HepG2 (cell line): ENCODE measurements around the gene GRB7. TPM values are rescaled to one million over a fixed set of nuclear protein-coding genes. Genes with fewer than 3 reads are reported as not detected.

Source experiments
- DDIT3 ChIP-seq: sonication (generic); formaldehyde crosslinking; IDR thresholded peaks from 2 replicates; pipeline ENCODE4 v1.4.0; 2020; ENCODE audit warnings: mild to moderate bottlenecking, missing genetic modification reagents
- IKZF1 ChIP-seq: fragments of 450-650 bp; IDR thresholded peaks from 2 replicates; pipeline ENCODE4 v1.7.1; 2016
- KLF11 ChIP-seq: IDR thresholded peaks from 2 replicates; pipeline ENCODE4 v1.6.1; 2016; ENCODE audit warnings: missing compliant biosample characterization
- MLXIP ChIP-seq: sonication (generic); formaldehyde crosslinking; IDR thresholded peaks from 2 replicates; pipeline ENCODE4 v1.9.0; 2021; ENCODE audit warnings: missing genetic modification reagents, borderline replicate concordance
- MTA1 ChIP-seq: sonication (generic); formaldehyde crosslinking; IDR thresholded peaks from 2 replicates; pipeline ENCODE4 v1.4.0; 2020; ENCODE audit warnings: missing genetic modification reagents, mild to moderate bottlenecking, borderline replicate concordance
- MTERF4 ChIP-seq: sonication (generic); formaldehyde crosslinking; IDR thresholded peaks from 2 replicates; pipeline ENCODE4 v1.8.0; 2023; ENCODE audit warnings: mild to moderate bottlenecking, missing genetic modification reagents
- MXI1 ChIP-seq: IDR thresholded peaks from 3 replicates; pipeline ENCODE4 v1.6.1; 2012; ENCODE audit warnings: low read depth, low read length, inconsistent platforms, borderline replicate concordance
- NFE2L2 ChIP-seq: fragments of 150-350 bp; IDR thresholded peaks from 2 replicates; pipeline ENCODE4 v1.6.1; 2014; ENCODE audit warnings: low read length
- RXRA ChIP-seq: sonication (generic); formaldehyde crosslinking; IDR thresholded peaks from 2 replicates; pipeline ENCODE4 v1.5.1; 2020; ENCODE audit warnings: missing genetic modification reagents
- SNAI1 ChIP-seq: sonication (generic); formaldehyde crosslinking; IDR thresholded peaks from 2 replicates; pipeline ENCODE4 v1.5.0; 2020; ENCODE audit warnings: mild to moderate bottlenecking, missing genetic modification reagents, borderline replicate concordance
- TEAD2 ChIP-seq: sonication (generic); formaldehyde crosslinking; IDR thresholded peaks from 2 replicates; pipeline ENCODE4 v1.9.0; 2021; ENCODE audit warnings: missing genetic modification reagents
- ZNF142 ChIP-seq: sonication (generic); formaldehyde crosslinking; IDR thresholded peaks from 2 replicates; pipeline ENCODE4 v1.4.0; 2020; ENCODE audit warnings: missing genetic modification reagents
- ZNF282 ChIP-seq: fragments of 450-650 bp; IDR thresholded peaks from 2 replicates; pipeline ENCODE4 v1.6.1; 2018; ENCODE audit not compliant: partially characterized antibody
- ZNF460 ChIP-seq: sonication (generic); formaldehyde crosslinking; IDR thresholded peaks from 2 replicates; pipeline ENCODE4 v1.5.1; 2020; ENCODE audit warnings: missing genetic modification reagents, mild to moderate bottlenecking, borderline replicate concordance
- ZNF563 ChIP-seq: sonication (generic); formaldehyde crosslinking; IDR thresholded peaks from 2 replicates; pipeline ENCODE4 v1.8.0; 2022; ENCODE audit warnings: mild to moderate bottlenecking, moderate library complexity, missing genetic modification reagents
- ZNF7 ChIP-seq: IDR thresholded peaks from 2 replicates; pipeline ENCODE4 v1.6.1; 2016; ENCODE audit warnings: missing biosample characterization, missing genetic modification reagents
- ZSCAN22 ChIP-seq: sonication (generic); formaldehyde crosslinking; IDR thresholded peaks from 2 replicates; pipeline ENCODE4 v1.4.0; 2020; ENCODE audit warnings: mild to moderate bottlenecking, missing genetic modification reagents
- polyA plus RNA-seq, 8 experiments: library from polyadenylated mRNA; depleted of rRNA in 3 of 8; stranded (reverse) in 7 of 8; unstranded in 1 of 8; fragments of >200 nt; fragmentation: Illumina TruSeq in 4 of 8; extraction: Trizol in 4 of 8; gene quantifications; 2 replicates each; pipeline versions ENCODE4 v1.2.1 to v1.2.3, GENCODE V29; 2011 to 2016; ENCODE audit warnings: low read depth in 4 of 8, missing spikeins in 1 of 8, mixed read lengths in 1 of 8; ENCODE audit not compliant: insufficient read depth in 1 of 8
- total RNA-seq, 5 experiments: library from RNA; depleted of rRNA; stranded (reverse); fragments of >200 nt; fragmentation: Illumina TruSeq; extraction: Trizol; gene quantifications; 2 replicates each; pipeline ENCODE4 v1.2.3, GENCODE V29; 2016; ENCODE audit warnings: low read depth in 1 of 5
- TF ChIP-seq, protein P1 (sequence below): IDR thresholded peaks from 2 replicates; pipeline ENCODE4 v1.6.1; 2016; ENCODE audit warnings: low read depth, control low read depth

Gene GRB7
- total and polyA plus RNA-seq, 2 of the 13 experiments (the other 11 are each of a cell fraction or from before 2014, with no cell fraction given) = 60.2 to 77.7 TPM

DNA sequence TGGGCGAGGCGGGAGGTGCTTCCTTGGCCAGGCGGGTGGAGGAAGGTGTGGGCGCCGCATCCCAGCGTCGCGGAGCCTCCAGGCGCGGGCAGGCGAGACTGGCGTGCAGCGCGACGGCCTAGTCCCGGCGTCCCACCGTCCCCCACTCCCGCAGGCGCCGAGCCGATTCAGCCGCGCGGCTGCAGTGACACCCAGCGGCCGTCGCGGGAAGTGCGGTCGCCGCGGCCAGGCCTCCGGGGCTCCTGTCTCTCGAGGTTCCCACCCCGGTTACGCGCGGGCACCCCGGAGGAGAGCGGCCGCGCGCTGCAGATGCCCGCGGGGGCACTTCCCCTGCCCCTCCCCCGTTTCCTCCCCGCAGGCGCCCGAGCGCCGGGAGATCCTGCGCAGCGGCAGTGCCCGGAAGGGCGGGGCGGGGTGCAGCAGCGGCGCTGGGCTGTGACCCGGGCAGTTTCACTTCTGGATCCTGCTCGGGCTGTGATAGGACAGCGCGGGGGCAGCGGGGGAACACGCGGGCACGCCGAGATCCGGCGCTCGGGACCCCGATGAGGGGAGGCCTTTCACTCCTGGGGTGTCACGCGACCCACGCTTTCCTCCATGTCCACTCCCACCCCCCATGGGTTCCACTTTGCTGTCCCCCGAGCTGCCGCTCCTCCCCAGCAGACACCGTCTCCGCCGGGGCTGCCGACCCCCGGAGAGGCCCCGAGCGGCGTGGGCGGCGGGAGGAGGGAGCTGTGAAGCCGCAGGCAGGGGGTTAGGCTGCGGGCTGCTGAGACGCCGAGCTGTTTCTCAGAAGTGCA lies 16.6 kb downstream of the GRB7 start (continued):
- TF ChIP-seq TEAD2 (CRISPR knock-in tag) = peak; percentile 64; the same call in 1 of the 2 replicates
- TF ChIP-seq ZSCAN22 (CRISPR knock-in tag) = peak; percentile 78; the same call in 1 of the 2 replicates
- TF ChIP-seq ZNF7 (CRISPR knock-in tag) = no peak
- peak; percentile 38; the same call in 1 of the 3 replicates for TF ChIP-seq MXI1
- TF ChIP-seq ZNF282 = no peak
- TF ChIP-seq MLXIP (CRISPR knock-in tag) = 0 out of 2 replicates have a peak, but pooled peaks have one; percentile 70
- peak; percentile 59; the same call in 1 of the 2 replicates for TF ChIP-seq ZNF460 (CRISPR knock-in tag)
- TF ChIP-seq MTA1 = peak; percentile 59; the same call in 1 of the 2 replicates
- peak; percentile 92 for TF ChIP-seq ZNF142 (CRISPR knock-in tag)
- TF ChIP-seq, protein P1, sequence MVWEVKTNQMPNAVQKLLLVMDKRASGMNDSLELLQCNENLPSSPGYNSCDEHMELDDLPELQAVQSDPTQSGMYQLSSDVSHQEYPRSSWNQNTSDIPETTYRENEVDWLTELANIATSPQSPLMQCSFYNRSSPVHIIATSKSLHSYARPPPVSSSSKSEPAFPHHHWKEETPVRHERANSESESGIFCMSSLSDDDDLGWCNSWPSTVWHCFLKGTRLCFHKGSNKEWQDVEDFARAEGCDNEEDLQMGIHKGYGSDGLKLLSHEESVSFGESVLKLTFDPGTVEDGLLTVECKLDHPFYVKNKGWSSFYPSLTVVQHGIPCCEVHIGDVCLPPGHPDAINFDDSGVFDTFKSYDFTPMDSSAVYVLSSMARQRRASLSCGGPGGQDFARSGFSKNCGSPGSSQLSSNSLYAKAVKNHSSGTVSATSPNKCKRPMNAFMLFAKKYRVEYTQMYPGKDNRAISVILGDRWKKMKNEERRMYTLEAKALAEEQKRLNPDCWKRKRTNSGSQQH (CRISPR knock-in tag) = peak; percentile 26
- TF ChIP-seq ZNF563 (CRISPR knock-in tag) = peak; percentile 98
- TF ChIP-seq NFE2L2 = no peak
- TF ChIP-seq SNAI1 = no peak
- TF ChIP-seq IKZF1 = no peak
- TF ChIP-seq RXRA (CRISPR knock-in tag) = peak; percentile 86
- TF ChIP-seq MTERF4 (CRISPR knock-in tag) = peak; percentile 17
- no peak; the same call in 1 of the 2 replicates for TF ChIP-seq KLF11 (CRISPR knock-in tag)
- no peak for TF ChIP-seq DDIT3
